BE2C (cell line): ENCODE data around the gene LAMC2.

Experiments used
- DNase-seq: peaks from one replicate; pipeline ENCODE4 v3.0.0-alpha.2; 2020
- H3K27me3 ChIP-seq: fragments of 250-450 bp; sonication (Bioruptor Pico); 2 replicates; pipeline ENCODE4 v1.5.1; 2020; ENCODE audit warnings: mild to moderate bottlenecking
- H3K36me3 ChIP-seq: fragments of 250-450 bp; sonication (Bioruptor Pico); 2 replicates; pipeline ENCODE4 v1.5.1; 2020; ENCODE audit warnings: mild to moderate bottlenecking
- H3K4me1 ChIP-seq: fragments of 250-450 bp; sonication (Bioruptor Pico); 2 replicates; pipeline ENCODE4 v1.5.1; 2020
- H3K4me3 ChIP-seq: 2 replicates; pipeline ENCODE4 v1.5.1; 2011; ENCODE audit warnings: low read depth, low read length
- H3K9me3 ChIP-seq: fragments of 250-450 bp; sonication (Bioruptor Pico); 2 replicates; pipeline ENCODE4 v1.5.1; 2020
- CTCF ChIP-seq: IDR thresholded peaks from 2 replicates; pipeline ENCODE4 v1.5.1; 2012; ENCODE audit warnings: mild to moderate bottlenecking, low read depth, low read length

LAMC2 gene

GRCh38 chr1:183188240-183188639 lies 2.2 kb downstream of the LAMC2 start:
- Histone ChIP-seq H3K27me3 (no peaks in the 10 kb centered on the region), H3K36me3 (no peaks in the 10 kb centered on the region), H3K4me1 (no peaks in the 10 kb centered on the region), H3K4me3 (no peak overlapping the region), H3K9me3 (no peaks in the 10 kb centered on the region)
- DNase-seq, result no peak
- no peak for TF ChIP-seq CTCF

- Histone ChIP-seq H3K4me3 (no peak overlapping the region), H3K27me3 (no peaks in the 10 kb centered on the region), H3K4me1 (no peaks in the 10 kb centered on the region), H3K9me3 (no peaks in the 10 kb centered on the region), H3K36me3 (no peaks in the 10 kb centered on the region)
- no peak for DNase-seq
- TF ChIP-seq CTCF, result no peak
Observed at GRCh38 chr1:183191833-183192232, 5.8 kb downstream of the LAMC2 start.

DNA sequence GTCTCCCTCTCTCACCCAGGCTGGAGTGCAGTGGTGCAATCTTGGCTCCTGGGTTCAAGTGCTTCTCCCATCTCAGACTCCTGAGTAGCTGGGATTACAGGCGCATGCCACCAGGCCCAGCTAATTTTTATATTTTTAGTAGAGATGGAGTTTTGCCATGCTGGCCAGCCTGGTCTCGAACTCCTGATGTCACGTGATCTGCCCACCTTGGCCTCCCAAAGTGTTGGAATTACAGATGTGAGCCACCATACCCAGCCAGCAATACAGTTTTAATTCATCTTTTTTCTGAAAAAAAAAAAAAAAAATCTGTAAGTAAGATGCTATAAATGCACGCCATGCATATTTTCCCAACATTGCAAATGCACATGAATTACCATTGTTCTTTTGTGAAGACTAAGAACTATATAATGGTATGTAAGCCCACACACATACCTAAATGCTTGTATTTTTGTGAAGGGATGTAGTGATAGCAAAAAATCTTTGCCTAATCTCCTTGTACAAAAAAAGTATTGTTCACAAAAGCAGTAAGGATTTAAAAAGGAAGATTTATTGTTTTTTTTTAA lies 8.0 kb downstream of the LAMC2 start:
- Histone ChIP-seq H3K36me3 (no peaks in the 10 kb centered on the region), H3K9me3 (no peaks in the 10 kb centered on the region), H3K4me1 (no peaks in the 10 kb centered on the region), H3K27me3 (no peaks in the 10 kb centered on the region), H3K4me3 (no peak overlapping the region)
- TF ChIP-seq CTCF, result no peak
- no peak for DNase-seq

- no peak for TF ChIP-seq CTCF
- no peaks in the 10 kb centered on the region for H3K36me3 ChIP-seq
- no peaks in the 10 kb centered on the region for H3K9me3 ChIP-seq
- H3K4me1 ChIP-seq, result no peaks in the 10 kb centered on the region
- H3K4me3 ChIP-seq, result no peak overlapping the region
- no peak for DNase-seq
- no peaks in the 10 kb centered on the region for H3K27me3 ChIP-seq
Observed at GRCh38 chr1:183194527-183195141, 8.6 kb downstream of the LAMC2 start.

DNA sequence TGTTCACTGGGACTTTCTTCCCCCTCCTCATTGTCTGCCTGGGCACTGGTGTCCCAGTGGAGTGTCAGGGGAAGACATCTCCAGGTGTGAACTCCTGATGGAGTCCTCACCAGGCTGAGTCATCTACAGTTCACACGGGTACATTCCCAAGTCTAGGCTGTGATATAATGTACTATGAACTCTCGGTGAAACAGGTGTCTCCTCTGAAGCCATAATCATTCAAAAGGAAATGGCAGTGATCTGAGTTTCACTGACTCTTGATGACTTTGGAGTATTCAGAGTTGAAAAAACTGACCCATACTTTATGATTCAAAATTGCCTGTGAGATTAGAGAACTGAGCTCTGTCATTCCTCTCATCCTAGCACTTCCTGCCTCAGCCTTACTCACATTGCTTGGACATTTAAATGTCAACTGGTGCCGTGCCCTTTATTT lies 9.1 kb downstream of the LAMC2 start:
- no peak overlapping the region for H3K4me3 ChIP-seq
- no peak for TF ChIP-seq CTCF
- no peaks in the 10 kb centered on the region for H3K36me3 ChIP-seq
- no peaks in the 10 kb centered on the region for H3K4me1 ChIP-seq
- no peaks in the 10 kb centered on the region for H3K27me3 ChIP-seq
- no peak for DNase-seq
- no peaks in the 10 kb centered on the region for H3K9me3 ChIP-seq

GRCh38 chr1:183197762-183198161 lies 11.7 kb downstream of the LAMC2 start:
- no peaks in the 10 kb centered on the region for H3K9me3 ChIP-seq
- H3K27me3 ChIP-seq, result no peaks in the 10 kb centered on the region
- no peak overlapping the region for H3K4me3 ChIP-seq
- no peaks in the 10 kb centered on the region for H3K4me1 ChIP-seq
- no peaks in the 10 kb centered on the region for H3K36me3 ChIP-seq
- no peak for DNase-seq
- TF ChIP-seq CTCF, result no peak
